Astrocyte (in vitro differentiated cells and primary cell): Measurements from ENCODE around the gene OTOF. TPM values are rescaled to one million over a fixed set of nuclear protein-coding genes. Genes with fewer than 3 reads are reported as not detected.
"Not testable (repeated sequence)": the region's sequence is repeated elsewhere in the genome, so short reads cannot be mapped to it uniquely, and the experiment has no call there.

Experiments
- DNase-seq: peaks from one replicate; pipeline ENCODE4 v3.0.0-alpha.2; 2010; ENCODE audit warnings: low read depth
- FAIRE-seq: peaks from 2 replicates; lab custom pipeline; 2011; peaks lifted over from hg19 to GRCh38; lab: Jason Lieb, UNC
- H2AFZ ChIP-seq: 2 replicates; pipeline ENCODE4 v1.6.0; 2012; ENCODE audit warnings: low read depth, low read length, inconsistent platforms
- H3K27ac ChIP-seq: 2 replicates; pipeline ENCODE4 v1.5.1; 2011; ENCODE audit warnings: low read depth, low read length, inconsistent platforms
- H3K27me3 ChIP-seq: 2 replicates; pipeline ENCODE4 v1.6.0; 2011; ENCODE audit warnings: low read length, inconsistent platforms; ENCODE audit not compliant: insufficient read depth
- H3K36me3 ChIP-seq: 2 replicates; pipeline ENCODE4 v1.5.1; 2011; ENCODE audit warnings: low read length, inconsistent platforms; ENCODE audit not compliant: insufficient read depth
- H3K4me1 ChIP-seq: 2 replicates; pipeline ENCODE4 v1.5.1; 2011; ENCODE audit warnings: low read length, inconsistent platforms; ENCODE audit not compliant: insufficient read depth
- H3K4me2 ChIP-seq: 2 replicates; pipeline ENCODE4 v1.6.0; 2012; ENCODE audit warnings: low read length, inconsistent platforms
- H3K4me3 ChIP-seq: 2 replicates; pipeline ENCODE4 v1.5.1; 2011; ENCODE audit warnings: low read depth, mild to moderate bottlenecking, low read length, inconsistent platforms; ENCODE audit not compliant: insufficient read depth
- H3K79me2 ChIP-seq: 2 replicates; pipeline ENCODE4 v1.6.0; 2012; ENCODE audit warnings: mild to moderate bottlenecking, low read length, inconsistent platforms; ENCODE audit not compliant: insufficient read depth
- H3K9ac ChIP-seq: 2 replicates; pipeline ENCODE4 v1.6.0; 2012; ENCODE audit warnings: mild to moderate bottlenecking, low read length, inconsistent platforms
- H3K9me3 ChIP-seq: 2 replicates; pipeline ENCODE4 v1.5.1; 2012; ENCODE audit warnings: low read depth, mild to moderate bottlenecking, low read length, inconsistent platforms; ENCODE audit not compliant: insufficient read depth
- H4K20me1 ChIP-seq: 2 replicates; pipeline ENCODE4 v1.6.0; 2012; ENCODE audit warnings: low read length, inconsistent platforms; ENCODE audit not compliant: insufficient read depth
- H3K27ac Mint-ChIP-seq: one replicate; pipeline ENCODE4 v1.8.0; 2021; ENCODE audit warnings: mild to moderate bottlenecking, mixed read lengths; ENCODE audit not compliant: unreplicated experiment
- H3K27me3 Mint-ChIP-seq: one replicate; pipeline ENCODE4 v1.8.0; 2021; ENCODE audit warnings: low read depth, mixed read lengths; ENCODE audit not compliant: unreplicated experiment
- H3K36me3 Mint-ChIP-seq: one replicate; pipeline ENCODE4 v1.8.0; 2021; ENCODE audit warnings: low read depth, mixed read lengths; ENCODE audit not compliant: unreplicated experiment
- H3K4me1 Mint-ChIP-seq: one replicate; pipeline ENCODE4 v1.8.0; 2021; ENCODE audit warnings: low read depth, mixed read lengths; ENCODE audit not compliant: unreplicated experiment
- H3K4me3 Mint-ChIP-seq: one replicate; pipeline ENCODE4 v1.8.0; 2021; ENCODE audit warnings: mild to moderate bottlenecking, moderate library complexity, mixed read lengths; ENCODE audit not compliant: unreplicated experiment
- H3K9me3 Mint-ChIP-seq: one replicate; pipeline ENCODE4 v1.8.0; 2021; ENCODE audit warnings: mild to moderate bottlenecking, mixed read lengths; ENCODE audit not compliant: unreplicated experiment
- EZH2 ChIP-seq: IDR thresholded peaks from 2 replicates; pipeline ENCODE4 v1.6.1; 2012; ENCODE audit warnings: mild to moderate bottlenecking, low read length, inconsistent platforms; ENCODE audit not compliant: insufficient read depth
- total RNA-seq: library from RNA; stranded (reverse); gene quantifications from 2 replicates; pipeline ENCODE4 v1.2.1, GENCODE V29; 2021
- TF ChIP-seq, protein P1 (sequence below): IDR thresholded peaks from 2 replicates; pipeline ENCODE4 v1.5.1; 2011; ENCODE audit warnings: low read depth, mild to moderate bottlenecking, inconsistent platforms, low read length, moderate library complexity; ENCODE audit not compliant: insufficient read depth

OTOF gene
- total RNA-seq, 1 donor from 2014 or later = not detected

DNA sequence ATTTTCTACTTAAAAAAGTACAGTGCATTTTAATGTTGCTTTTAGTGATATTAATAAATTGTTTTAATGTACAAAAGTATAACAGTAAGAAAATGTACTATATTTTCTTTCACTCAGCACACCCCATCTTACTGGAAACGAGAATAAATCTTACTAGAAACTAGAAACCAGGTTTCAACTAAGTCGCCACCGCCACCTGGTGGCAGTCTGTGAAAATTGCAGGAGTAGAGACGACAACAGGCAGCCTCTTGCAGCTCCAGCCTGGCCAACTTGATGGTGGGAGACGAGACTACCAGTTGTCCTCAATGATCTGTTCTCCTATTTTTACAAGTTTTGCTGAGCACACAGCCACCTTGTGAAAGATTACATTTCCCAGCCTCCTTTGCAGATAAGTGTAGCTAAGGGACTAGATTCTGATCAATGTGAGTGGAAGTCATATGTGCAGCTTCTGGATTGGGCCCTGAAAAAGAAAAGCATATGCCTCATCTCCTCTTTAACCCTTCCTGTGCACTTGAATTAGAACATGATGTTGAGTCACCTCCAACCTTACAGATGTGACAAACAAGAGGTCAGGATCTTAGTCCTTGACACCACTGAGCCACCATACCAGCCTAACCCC is 8.7 kb downstream of the OTOF start:
- no peaks in the 10 kb centered on the region for H3K79me2 ChIP-seq
- H3K36me3 Mint-ChIP-seq = no peaks in the 10 kb centered on the region
- no peak overlapping the region for H3K9ac ChIP-seq
- TF ChIP-seq, protein P1, sequence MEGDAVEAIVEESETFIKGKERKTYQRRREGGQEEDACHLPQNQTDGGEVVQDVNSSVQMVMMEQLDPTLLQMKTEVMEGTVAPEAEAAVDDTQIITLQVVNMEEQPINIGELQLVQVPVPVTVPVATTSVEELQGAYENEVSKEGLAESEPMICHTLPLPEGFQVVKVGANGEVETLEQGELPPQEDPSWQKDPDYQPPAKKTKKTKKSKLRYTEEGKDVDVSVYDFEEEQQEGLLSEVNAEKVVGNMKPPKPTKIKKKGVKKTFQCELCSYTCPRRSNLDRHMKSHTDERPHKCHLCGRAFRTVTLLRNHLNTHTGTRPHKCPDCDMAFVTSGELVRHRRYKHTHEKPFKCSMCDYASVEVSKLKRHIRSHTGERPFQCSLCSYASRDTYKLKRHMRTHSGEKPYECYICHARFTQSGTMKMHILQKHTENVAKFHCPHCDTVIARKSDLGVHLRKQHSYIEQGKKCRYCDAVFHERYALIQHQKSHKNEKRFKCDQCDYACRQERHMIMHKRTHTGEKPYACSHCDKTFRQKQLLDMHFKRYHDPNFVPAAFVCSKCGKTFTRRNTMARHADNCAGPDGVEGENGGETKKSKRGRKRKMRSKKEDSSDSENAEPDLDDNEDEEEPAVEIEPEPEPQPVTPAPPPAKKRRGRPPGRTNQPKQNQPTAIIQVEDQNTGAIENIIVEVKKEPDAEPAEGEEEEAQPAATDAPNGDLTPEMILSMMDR = peak; percentile 83
- TF ChIP-seq EZH2 = no peak
- FAIRE-seq (no peak), DNase-seq (peak; percentile 14)
- no peaks in the 10 kb centered on the region for H3K36me3 ChIP-seq
- no peak overlapping the region for H3K27ac ChIP-seq
- H3K27me3 Mint-ChIP-seq = peaks cover 12% of the 10 kb centered on the region
- H3K9me3 ChIP-seq = peaks cover 5% of the 10 kb centered on the region
- no peaks in the 10 kb centered on the region for H4K20me1 ChIP-seq
- no peaks in the 10 kb centered on the region for H3K4me1 Mint-ChIP-seq
- H2AFZ ChIP-seq = no peak overlapping the region
- H3K4me2 ChIP-seq = no peak overlapping the region
- no peak overlapping the region for H3K4me3 Mint-ChIP-seq
- H3K27ac Mint-ChIP-seq = no peak overlapping the region
- H3K4me3 ChIP-seq = no peak overlapping the region
- H3K4me1 ChIP-seq = no peaks in the 10 kb centered on the region
- no peaks in the 10 kb centered on the region for H3K27me3 ChIP-seq
- H3K9me3 Mint-ChIP-seq = peaks cover 7% of the 10 kb centered on the region

DNA sequence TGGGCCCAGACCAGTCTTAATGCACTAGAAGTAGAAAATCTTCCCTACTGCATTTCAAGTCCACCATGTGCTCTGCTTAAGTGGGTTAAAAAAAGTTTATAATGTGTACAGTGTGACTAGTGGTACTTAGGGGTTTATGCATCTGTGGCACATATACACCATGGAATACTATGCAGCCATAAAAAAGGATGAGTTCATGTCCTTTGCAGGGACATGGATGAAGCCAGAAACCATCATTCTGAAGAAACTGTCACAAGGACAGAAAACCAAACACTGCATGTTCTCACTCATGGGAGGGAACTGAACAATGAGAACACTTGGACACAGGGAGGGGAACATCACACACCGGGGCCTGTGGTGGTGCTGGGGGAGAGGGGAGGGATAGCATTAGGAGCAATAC is 9.4 kb downstream of the OTOF start:
- H3K27me3 ChIP-seq, H3K4me3 Mint-ChIP-seq, H3K27ac ChIP-seq, H3K4me2 ChIP-seq, H3K4me1 ChIP-seq, H3K79me2 ChIP-seq, H3K36me3 ChIP-seq, H3K36me3 Mint-ChIP-seq, H3K4me3 ChIP-seq, H3K9me3 Mint-ChIP-seq, H3K9me3 ChIP-seq, H3K27ac Mint-ChIP-seq, H2AFZ ChIP-seq, H4K20me1 ChIP-seq, DNase-seq, FAIRE-seq, H3K4me1 Mint-ChIP-seq, H3K9ac ChIP-seq: not testable (repeated sequence)
- peaks cover 12% of the 10 kb centered on the region for H3K27me3 Mint-ChIP-seq

DNA sequence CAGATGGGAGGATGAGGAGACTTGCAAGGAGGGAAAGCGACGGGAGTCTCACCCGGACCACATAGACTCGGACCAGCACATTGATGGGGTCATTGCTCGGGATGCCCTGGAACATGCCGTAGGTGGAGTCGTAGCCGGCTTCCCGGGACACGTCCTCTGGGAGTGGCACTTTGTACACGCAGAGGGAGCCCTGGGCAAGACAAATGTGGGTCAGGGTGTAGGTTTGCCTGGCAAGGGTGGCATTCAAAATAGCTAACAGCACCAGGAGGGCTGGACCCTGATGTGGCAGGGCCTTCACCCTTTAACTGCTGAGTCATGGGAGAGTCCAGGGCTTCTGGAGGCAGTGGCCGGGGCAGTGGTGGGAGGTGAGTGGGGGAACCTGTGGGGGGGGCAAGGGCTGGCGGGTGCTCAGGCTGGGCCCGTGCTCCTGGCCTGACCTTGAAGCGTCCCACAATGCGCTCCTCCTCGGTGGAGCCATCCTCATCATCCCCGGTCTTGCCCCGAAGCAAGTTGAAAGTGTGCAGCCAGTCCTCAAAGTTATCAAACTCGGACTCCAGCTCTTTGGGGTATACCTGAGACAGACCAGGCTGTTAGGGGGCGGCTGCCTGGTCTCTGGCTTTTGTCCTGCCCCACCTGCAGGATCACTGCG is 11.1 kb downstream of the OTOF start:
- H3K27me3 ChIP-seq = no peaks in the 10 kb centered on the region
- Mint-ChIP-seq H3K27me3 (peaks cover 11% of the 10 kb centered on the region), H3K4me1 (peaks cover 11% of the 10 kb centered on the region), H3K27ac (no peak overlapping the region), H3K9me3 (peaks cover 5% of the 10 kb centered on the region), H3K4me3 (no peak overlapping the region), H3K36me3 (no peaks in the 10 kb centered on the region)
- no peak for TF ChIP-seq EZH2
- TF ChIP-seq, protein P1 = no peak
- H3K4me3 ChIP-seq = no peak overlapping the region
- no peak overlapping the region for H3K4me2 ChIP-seq
- FAIRE-seq (no peak), DNase-seq (no peak)
- no peak overlapping the region for H2AFZ ChIP-seq
- H4K20me1 ChIP-seq = no peaks in the 10 kb centered on the region
- no peak overlapping the region for H3K27ac ChIP-seq
- no peak overlapping the region for H3K9ac ChIP-seq
- peaks cover 5% of the 10 kb centered on the region for H3K9me3 ChIP-seq
- no peaks in the 10 kb centered on the region for H3K36me3 ChIP-seq
- H3K79me2 ChIP-seq = no peaks in the 10 kb centered on the region
- H3K4me1 ChIP-seq = peaks cover 4% of the 10 kb centered on the region
